Suprapubic skin (tissue), 4 donors: ENCODE data around the gene GJB3.
"Not testable (repeated sequence)": the region's sequence is repeated elsewhere in the genome, so short reads cannot be mapped to it uniquely, and the experiment has no call there.

Experiments
- EP300 ChIP-seq: sonication (generic); formaldehyde crosslinking; IDR thresholded peaks from one replicate; pipeline ENCODE4 v1.6.1; 2017; ENCODE audit warnings: antibody characterized with exemption
- POLR2A ChIP-seq, 2 donors: fragments of 450-650 bp; IDR thresholded peaks; one replicate each; pipeline ENCODE4 v1.6.1; 2017; ENCODE audit warnings: antibody characterized with exemption in 2 of 2, mild to moderate bottlenecking in 2 of 2, moderate library complexity in 2 of 2
- POLR2AphosphoS5 ChIP-seq, 3 donors: sonication (generic); formaldehyde crosslinking; IDR thresholded peaks; one replicate each; pipeline ENCODE4 v1.6.1; 2017; ENCODE audit warnings: antibody characterized with exemption in 3 of 3
- TF ChIP-seq, protein P1 (sequence below), 2 donors: fragments of 200-600 bp in 1 of 2; fragments of 450-650 bp in 1 of 2; sonication (generic) in 1 of 2; IDR thresholded peaks; one replicate each; pipeline ENCODE4 v1.5.1; 2016 to 2019; ENCODE audit warnings: antibody characterized with exemption in 2 of 2, mild to moderate bottlenecking in 1 of 2, moderate library complexity in 1 of 2

DNA sequence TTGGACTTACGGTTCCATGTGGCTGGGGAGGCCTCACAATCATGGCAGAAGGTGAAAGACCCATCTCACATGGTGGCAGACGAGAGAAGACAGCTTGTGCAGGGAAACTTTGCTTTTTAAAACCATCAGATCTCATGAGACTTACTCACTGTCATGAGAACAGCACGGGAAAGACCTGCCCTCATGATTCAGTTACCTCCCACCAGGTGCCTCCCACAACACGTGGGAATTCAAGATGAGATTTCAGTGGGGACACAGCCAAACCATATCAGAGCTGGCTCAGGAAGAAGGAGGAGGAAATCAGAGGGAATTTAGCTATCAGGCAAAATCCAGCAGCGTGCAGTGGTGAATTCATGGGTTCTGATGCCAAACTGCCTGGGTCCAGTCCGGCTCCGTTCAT is 48.2 kb upstream of the GJB3 start:
- TF ChIP-seq POLR2A (IDR thresholded peaks at IDR 0.05); EP300; POLR2AphosphoS5 (IDR thresholded peaks at IDR 0.05): not testable (repeated sequence)
- TF ChIP-seq, protein P1, sequence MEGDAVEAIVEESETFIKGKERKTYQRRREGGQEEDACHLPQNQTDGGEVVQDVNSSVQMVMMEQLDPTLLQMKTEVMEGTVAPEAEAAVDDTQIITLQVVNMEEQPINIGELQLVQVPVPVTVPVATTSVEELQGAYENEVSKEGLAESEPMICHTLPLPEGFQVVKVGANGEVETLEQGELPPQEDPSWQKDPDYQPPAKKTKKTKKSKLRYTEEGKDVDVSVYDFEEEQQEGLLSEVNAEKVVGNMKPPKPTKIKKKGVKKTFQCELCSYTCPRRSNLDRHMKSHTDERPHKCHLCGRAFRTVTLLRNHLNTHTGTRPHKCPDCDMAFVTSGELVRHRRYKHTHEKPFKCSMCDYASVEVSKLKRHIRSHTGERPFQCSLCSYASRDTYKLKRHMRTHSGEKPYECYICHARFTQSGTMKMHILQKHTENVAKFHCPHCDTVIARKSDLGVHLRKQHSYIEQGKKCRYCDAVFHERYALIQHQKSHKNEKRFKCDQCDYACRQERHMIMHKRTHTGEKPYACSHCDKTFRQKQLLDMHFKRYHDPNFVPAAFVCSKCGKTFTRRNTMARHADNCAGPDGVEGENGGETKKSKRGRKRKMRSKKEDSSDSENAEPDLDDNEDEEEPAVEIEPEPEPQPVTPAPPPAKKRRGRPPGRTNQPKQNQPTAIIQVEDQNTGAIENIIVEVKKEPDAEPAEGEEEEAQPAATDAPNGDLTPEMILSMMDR (IDR thresholded peaks at IDR 0.05) = not testable (repeated sequence)
